Hepatocyte (in vitro differentiated cells): ENCODE data around the gene PRSS38.

Experiments used
- CTCF ChIP-seq: fragments of 200-600 bp; sonication (generic); IDR thresholded peaks from 2 replicates; pipeline ENCODE4 v1.5.1; 2016; ENCODE audit warnings: antibody characterized with exemption, mild to moderate bottlenecking; ENCODE audit not compliant: poor library complexity
- EZH2 ChIP-seq: fragments of 200-600 bp; sonication (generic); IDR thresholded peaks from 2 replicates; pipeline ENCODE4 v1.6.1; 2016; ENCODE audit warnings: antibody characterized with exemption, mild to moderate bottlenecking, borderline replicate concordance

GRCh38 chr1:227774821-227775661, 40.4 kb upstream of the PRSS38 start:
- TF ChIP-seq CTCF, result no peak
- TF ChIP-seq EZH2, result no peak
